ENCODE measurements around the gene ATPAF2. TPM values are rescaled to one million over a fixed set of nuclear protein-coding genes. Genes with fewer than 3 reads are reported as not detected.

The ATPAF2 gene
- total and polyA plus RNA-seq, 2 donors (not counting 3 experiments of a cell fraction or from before 2014, with no cell fraction given) = 23.2 to 35.7 TPM

GRCh38 chr17:17985153-17985552 lies 53.8 kb downstream of the ATPAF2 start:
- no peak overlapping the region for H3K9ac ChIP-seq (replicated peaks; ENCODE audit: extremely low read depth, insufficient read depth, low read length)
- no peaks in the 10 kb centered on the region for H3K9me1 ChIP-seq (replicated peaks; ENCODE audit: control insufficient read depth, extremely low read depth, insufficient read depth, low read length)
- no peaks in the 10 kb centered on the region for H3K36me3 ChIP-seq (ENCODE audit: control insufficient read depth in 2 of 2, extremely low read depth in 1 of 2, insufficient read depth in 2 of 2, low read length in 2 of 2)
- CTCF ChIA-PET = interaction anchor here (1.0 to 3.1 kb wide), 11 partner anchors 10 to 94 kb away, joined by 3 to 21 read pairs (median 3); partner anchors contain the start of genes DRC3 and TOM1L2
- FAIRE-seq (no peak), DNase-seq (ENCODE audit: low read depth, low spot score) (no peak)
- dilution Hi-C loops (cut with MboI; ENCODE audit: extremely low pct_ligation_motif_present, low sequenced_read_pairs) = no loop called here
- no peaks in the 10 kb centered on the region for H4K20me1 ChIP-seq (replicated peaks; ENCODE audit: control insufficient read depth, extremely low read depth, insufficient read depth, low read length)
- no peaks in the 10 kb centered on the region for H3K79me2 ChIP-seq (ENCODE audit: control insufficient read depth, insufficient read depth, low read length)
- TF ChIP-seq POLR2AphosphoS5 (IDR thresholded peaks at IDR 0.05; ENCODE audit: insufficient read depth, low read depth, low read length) = no peak
- no peak for TF ChIP-seq MAX (IDR thresholded peaks at IDR 0.05; ENCODE audit: insufficient read depth, insufficient read length)
- no peak for TF ChIP-seq EZH2 (IDR thresholded peaks at IDR 0.05; ENCODE audit: borderline replicate concordance, low read depth, low read length, severe bottlenecking)
- no peak for TF ChIP-seq GATA2 (IDR thresholded peaks at IDR 0.05; ENCODE audit: insufficient read depth, insufficient read length, low read depth, low read length)
- no peak for TF ChIP-seq POLR2A (IDR thresholded peaks at IDR 0.05; ENCODE audit: low read depth, low read length)
- no peak for TF ChIP-seq CTCF (IDR thresholded peaks at IDR 0.05; ENCODE audit: extremely low read depth in 1 of 2, insufficient read depth in 1 of 2, low read depth in 1 of 2, low read length in 2 of 2)
- no peak for TF ChIP-seq MYC (IDR thresholded peaks at IDR 0.05; ENCODE audit: low read depth, low read length)
- no peak for TF ChIP-seq JUN (IDR thresholded peaks at IDR 0.05; ENCODE audit: borderline replicate concordance, insufficient read depth, insufficient read length, low read depth)
- no peak overlapping the region for H2AFZ ChIP-seq (ENCODE audit: low read depth, low read length)
- no peak overlapping the region for H3K4me2 ChIP-seq (ENCODE audit: insufficient read depth, low read length)
- no peaks in the 10 kb centered on the region for H3K4me1 ChIP-seq (ENCODE audit: control insufficient read depth, extremely low read depth, insufficient read depth, low read length)
- no peak overlapping the region for H3K27ac ChIP-seq (ENCODE audit: insufficient read depth, low read depth, low read length)
- POLR2A ChIA-PET = no interaction called here
- H3K27me3 ChIP-seq (ENCODE audit: control insufficient read depth in 2 of 2, insufficient read depth in 2 of 2, low read length in 2 of 2) = no peaks in the 10 kb centered on the region
- BruUV-seq (replicated peaks) = no TSS peak
- H3K9me3 ChIP-seq (replicated peaks; ENCODE audit: control insufficient read depth, insufficient read depth, low read length) = no peaks in the 10 kb centered on the region
- intact Hi-C loops (cut with micrococcal nuclease) = no loop called here
- no peak overlapping the region for H3K4me3 ChIP-seq (replicated peaks in 1 of 3; ENCODE audit: insufficient read depth in 1 of 3, low read depth in 1 of 3, low read length in 3 of 3)

Measured in endothelial cell of umbilical vein (primary cell).